Calu3 (cell line): ENCODE data around the gene FUZ. TPM values are rescaled to one million over a fixed set of nuclear protein-coding genes. Genes with fewer than 3 reads are reported as not detected.

Experiments
- BruUV-seq: library from RNA; stranded (reverse); fragments of 400-500 nt; replicated peaks from 2 replicates; lab custom pipeline; 2021; lab: Mats Ljungman, UMichigan
- CTCF ChIA-PET: fragments of 300-600 bp; sonication (Branson Sonifier 250); formaldehyde crosslinking; loops from one replicate; lab custom pipeline; 2022; ENCODE audit warnings: antibody characterized with exemption; lab: Charles Lee
- DNase-seq: peaks from one replicate; pipeline ENCODE4 v3.0.0; 2022
- H3K27ac Mint-ChIP-seq: one replicate; pipeline ENCODE4 v1.8.0; 2022; ENCODE audit warnings: mixed read lengths; ENCODE audit not compliant: unreplicated experiment
- H3K27me3 Mint-ChIP-seq: one replicate; pipeline ENCODE4 v1.8.0; 2022; ENCODE audit warnings: mixed read lengths; ENCODE audit not compliant: unreplicated experiment
- H3K36me3 Mint-ChIP-seq: one replicate; pipeline ENCODE4 v1.8.0; 2022; ENCODE audit warnings: mild to moderate bottlenecking, moderate library complexity, mixed read lengths; ENCODE audit not compliant: insufficient read depth, unreplicated experiment
- H3K4me1 Mint-ChIP-seq: one replicate; pipeline ENCODE4 v1.8.0; 2022; ENCODE audit warnings: mild to moderate bottlenecking, low read depth, mixed read lengths; ENCODE audit not compliant: unreplicated experiment
- H3K4me3 Mint-ChIP-seq: one replicate; pipeline ENCODE4 v1.8.0; 2022; ENCODE audit warnings: mild to moderate bottlenecking, low read depth, moderate library complexity, mixed read lengths; ENCODE audit not compliant: unreplicated experiment
- H3K9me3 Mint-ChIP-seq: one replicate; pipeline ENCODE4 v1.8.0; 2022; ENCODE audit warnings: low read depth, mixed read lengths; ENCODE audit not compliant: unreplicated experiment
- CTCF ChIP-seq: fragments of 200-600 bp; IDR thresholded peaks from one replicate; pipeline ENCODE4 v1.8.0; 2022; ENCODE audit warnings: antibody characterized with exemption; ENCODE audit not compliant: unreplicated experiment
- intact Hi-C: fragments of 100-400 bp; cut with micrococcal nuclease; formaldehyde crosslinking; loops from one replicate; pipeline ENCODE4 v1.10.0; 2022; ENCODE audit not compliant: unreplicated experiment
- total RNA-seq: library from RNA; stranded (reverse); gene quantifications from 2 replicates; pipeline ENCODE4 v1.2.3, GENCODE V29; 2022

FUZ gene
- total RNA-seq, 1 experiment from 2014 or later = 12.2 TPM

- Mint-ChIP-seq H3K27ac (peak overlapping the region; percentile 82), H3K4me3 (peak overlapping the region; percentile 34), H3K27me3 (no peaks in the 10 kb centered on the region), H3K36me3 (peaks cover 97% of the 10 kb centered on the region), H3K4me1 (peaks cover 12% of the 10 kb centered on the region), H3K9me3 (no peaks in the 10 kb centered on the region)
- CTCF ChIA-PET = no interaction called here
- intact Hi-C loops = no loop called here
- no TSS peak for BruUV-seq
- no peak for TF ChIP-seq CTCF
- no peak for DNase-seq
These were observed 42.2 kb upstream of the FUZ start for GRCh38 chr19:49855277-49855675.

DNA sequence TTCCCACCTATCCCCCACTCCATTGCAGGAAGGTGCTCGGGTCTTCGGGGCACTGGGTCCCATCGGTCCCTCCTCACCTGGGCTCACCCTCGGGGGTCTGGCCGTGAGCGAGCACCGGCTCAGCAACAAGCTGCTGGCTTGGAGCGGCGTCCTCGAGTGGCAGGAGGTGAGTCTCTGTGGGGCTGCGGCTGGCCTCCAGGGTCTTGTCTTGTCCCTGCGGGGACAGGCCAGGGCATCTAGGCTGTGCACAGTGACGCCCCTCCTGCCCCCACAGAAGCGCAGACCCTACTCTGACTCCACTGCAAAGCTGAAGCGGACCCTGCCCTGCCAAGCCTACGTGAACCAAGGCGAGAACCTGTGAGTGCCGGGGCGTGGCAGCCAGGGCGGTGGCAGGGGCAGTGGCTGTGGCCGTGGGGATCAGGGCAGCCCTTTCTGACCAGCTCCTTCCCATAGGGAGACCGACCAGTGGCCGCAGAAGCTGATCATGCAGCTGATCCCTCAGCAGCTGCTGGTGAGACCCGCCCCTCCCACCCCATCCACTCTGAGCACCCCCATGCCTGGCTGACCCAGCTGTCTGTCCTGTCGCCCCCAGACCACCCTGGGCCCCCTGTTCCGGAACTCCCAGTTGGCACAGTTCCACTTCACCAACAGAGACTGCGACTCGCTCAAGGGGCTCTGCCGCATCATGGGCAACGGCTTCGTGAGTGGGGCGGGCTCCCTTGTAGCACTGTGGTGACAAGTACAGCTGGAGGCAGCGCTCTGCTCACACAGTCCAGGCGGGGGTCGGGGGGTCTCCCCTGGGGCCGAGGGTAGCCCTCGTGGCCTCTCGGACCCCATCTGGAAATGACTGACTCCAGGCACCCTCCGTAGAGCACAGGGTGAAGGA is 41.5 kb upstream of the FUZ start:
- TF ChIP-seq CTCF = no peak
- Mint-ChIP-seq H3K4me1 (peaks cover 18% of the 10 kb centered on the region), H3K36me3 (peaks cover 97% of the 10 kb centered on the region), H3K27me3 (no peaks in the 10 kb centered on the region), H3K4me3 (peak overlapping the region; percentile 34), H3K27ac (peak overlapping the region; percentile 82), H3K9me3 (no peaks in the 10 kb centered on the region)
- DNase-seq = no peak
- CTCF ChIA-PET = no interaction called here
- intact Hi-C loops = no loop called here
- BruUV-seq = no TSS peak

DNA sequence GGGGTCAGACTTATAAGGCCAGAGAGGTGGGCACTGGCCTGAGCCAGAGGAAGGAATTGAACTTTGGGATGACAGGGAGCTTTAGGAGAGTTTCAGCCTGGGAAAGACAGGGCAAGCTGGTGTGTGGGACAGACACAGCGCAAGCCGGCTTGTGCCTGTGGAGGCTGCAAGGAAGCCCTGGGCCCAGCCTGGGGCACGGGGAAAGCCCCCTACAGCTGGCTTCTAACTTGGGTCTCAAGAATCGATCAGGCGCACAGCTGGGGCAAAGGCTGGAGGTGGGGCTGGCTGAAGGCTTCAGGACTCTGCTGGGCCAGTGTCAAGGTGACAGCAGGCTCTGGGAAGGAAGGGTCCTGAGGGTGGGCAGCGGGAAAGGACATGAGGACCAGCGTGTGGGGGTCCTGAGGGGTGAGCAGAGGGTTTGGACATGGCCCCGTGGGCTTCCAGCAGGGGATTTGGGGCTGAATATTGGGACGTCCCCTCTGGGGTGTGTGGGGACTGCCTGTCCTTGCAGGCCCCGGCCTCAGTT is 40.8 kb upstream of the FUZ start:
- intact Hi-C loops = no loop called here
- H3K9me3 Mint-ChIP-seq = peaks cover 4% of the 10 kb centered on the region
- no peaks in the 10 kb centered on the region for H3K27me3 Mint-ChIP-seq
- BruUV-seq = no TSS peak
- peaks cover 24% of the 10 kb centered on the region for H3K4me1 Mint-ChIP-seq
- H3K4me3 Mint-ChIP-seq = no peak overlapping the region
- no peak for TF ChIP-seq CTCF
- CTCF ChIA-PET = interaction anchor here (0.7 kb wide), 1 partner anchor 24 kb away, joined by 3 read pairs; no protein-coding TSS in a partner anchor
- peak overlapping the region; percentile 44 for H3K27ac Mint-ChIP-seq
- H3K36me3 Mint-ChIP-seq = peaks cover 95% of the 10 kb centered on the region
- DNase-seq = no peak

- no peaks in the 10 kb centered on the region for H3K27me3 Mint-ChIP-seq
- CTCF ChIA-PET = interaction anchor here (0.5 kb wide), 1 partner anchor 35 kb away, joined by 5 read pairs; no protein-coding TSS in a partner anchor
- peaks cover 92% of the 10 kb centered on the region for H3K36me3 Mint-ChIP-seq
- H3K4me1 Mint-ChIP-seq = peaks cover 36% of the 10 kb centered on the region
- peak overlapping the region; percentile 89 for H3K27ac Mint-ChIP-seq
- H3K4me3 Mint-ChIP-seq = peak overlapping the region; percentile 85
- intact Hi-C loops = no loop called here
- no peak for DNase-seq
- BruUV-seq = TSS peak; percentile 79
- no peak for TF ChIP-seq CTCF
- H3K9me3 Mint-ChIP-seq = peaks cover 5% of the 10 kb centered on the region
These were observed 39.6 kb upstream of the FUZ start for GRCh38 chr19:49852631-49853126.
